ENCODE measurements around the gene GALNT10. TPM values are rescaled to one million over a fixed set of nuclear protein-coding genes. Genes with fewer than 3 reads are reported as not detected.

Gene GALNT10
- total RNA-seq, 1 donor = 17.7 TPM

DNA sequence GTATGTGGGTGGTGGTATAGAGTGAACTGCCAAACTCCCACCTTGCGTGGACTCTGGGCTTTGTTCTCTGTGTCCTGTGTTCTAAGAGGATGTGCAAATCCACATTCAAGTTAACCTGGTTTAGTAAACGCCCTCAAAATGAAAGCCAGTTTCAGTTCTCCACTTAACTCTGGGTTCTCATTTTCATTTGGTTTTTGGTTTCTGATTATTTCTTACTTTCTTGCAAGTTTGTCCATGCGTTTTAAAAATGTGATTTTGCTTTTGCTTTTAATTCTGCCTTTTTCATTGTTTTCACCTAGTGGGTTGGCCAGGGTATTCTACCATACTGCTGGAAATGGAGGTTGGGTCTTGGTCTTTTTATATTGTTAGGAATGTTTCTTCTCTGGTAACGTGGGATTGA lies 38.2 kb downstream of the GALNT10 start:
- H3K4me1 ChIP-seq (ENCODE audit: insufficient read depth, low read length) = peaks cover 16% of the 10 kb centered on the region
- no peak overlapping the region for H3K4me3 ChIP-seq (ENCODE audit: low read length)
- peaks cover 6% of the 10 kb centered on the region for H3K9me3 ChIP-seq (ENCODE audit: low read depth, low read length)
- no peaks in the 10 kb centered on the region for H3K27me3 ChIP-seq (ENCODE audit: insufficient read depth, low read length)

DNA sequence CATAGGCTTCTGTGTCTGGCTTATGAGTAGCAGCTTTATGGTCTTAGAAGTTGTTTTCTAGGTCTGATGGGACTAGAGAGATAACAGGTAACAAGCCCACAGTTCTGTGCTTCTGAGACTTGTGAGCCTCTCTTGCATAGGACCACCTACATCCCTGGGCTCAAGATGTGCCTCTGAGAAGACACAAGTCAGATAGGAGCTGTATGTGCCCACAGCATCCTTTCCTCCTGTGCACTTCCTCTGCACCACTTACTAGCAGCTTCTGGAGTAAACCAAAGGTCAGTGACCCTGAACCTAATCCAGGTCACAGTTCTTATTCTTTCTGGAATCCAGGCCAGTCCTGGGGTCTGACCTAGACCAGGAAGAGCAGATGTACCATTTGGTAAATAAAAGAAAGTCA lies 40.0 kb downstream of the GALNT10 start:
- H3K9me3 ChIP-seq (ENCODE audit: low read depth, low read length) = peaks cover 6% of the 10 kb centered on the region
- no peaks in the 10 kb centered on the region for H3K27me3 ChIP-seq (ENCODE audit: insufficient read depth, low read length)
- H3K4me1 ChIP-seq (ENCODE audit: insufficient read depth, low read length) = peaks cover 13% of the 10 kb centered on the region
- no peak overlapping the region for H3K4me3 ChIP-seq (ENCODE audit: low read length)

DNA sequence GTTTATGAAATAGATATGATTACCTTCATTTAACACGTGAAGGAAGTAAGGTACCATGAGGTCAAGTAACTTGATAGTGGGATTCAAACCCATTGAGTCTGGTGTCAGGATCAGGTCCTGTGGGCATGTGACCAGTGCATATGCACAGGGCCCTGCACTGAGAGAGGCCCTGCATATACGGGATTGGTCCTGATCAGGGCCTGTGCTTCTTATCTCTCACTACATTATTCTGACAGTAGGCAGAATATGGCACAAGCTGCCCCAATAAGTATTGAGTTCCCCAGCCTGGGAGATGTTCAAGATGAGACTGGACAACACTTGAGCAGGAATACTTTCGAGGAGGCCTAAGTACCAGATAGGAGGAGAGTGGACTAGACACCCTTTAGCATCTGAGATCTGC lies 44.0 kb downstream of the GALNT10 start:
- H3K27me3 ChIP-seq (ENCODE audit: insufficient read depth, low read length) = no peaks in the 10 kb centered on the region
- no peak overlapping the region for H3K4me3 ChIP-seq (ENCODE audit: low read length)

DNA sequence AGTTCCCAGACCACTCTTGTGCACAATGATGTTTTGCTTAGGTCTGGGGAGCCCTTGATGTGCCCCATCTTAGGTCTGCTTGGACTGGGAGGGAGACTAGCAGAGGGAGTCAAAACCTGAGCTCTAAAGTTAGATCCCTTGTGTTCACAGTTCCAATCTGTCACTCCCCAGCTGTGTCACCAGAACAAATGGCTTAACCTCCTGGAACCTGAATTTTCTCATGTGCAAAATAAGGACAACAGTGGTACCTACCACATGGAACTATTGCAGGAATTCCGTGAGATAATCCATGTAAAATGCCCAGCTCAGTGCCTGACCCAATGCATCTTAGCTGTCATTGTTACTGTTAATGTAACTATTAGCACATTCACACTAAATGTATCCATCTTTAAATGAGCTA lies 45.5 kb downstream of the GALNT10 start:
- no peaks in the 10 kb centered on the region for H3K9me3 ChIP-seq (ENCODE audit: low read depth, low read length)
- no peak overlapping the region for H3K4me3 ChIP-seq (ENCODE audit: low read length)
- peaks cover 17% of the 10 kb centered on the region for H3K4me1 ChIP-seq (ENCODE audit: insufficient read depth, low read length)
- no peaks in the 10 kb centered on the region for H3K27me3 ChIP-seq (ENCODE audit: insufficient read depth, low read length)

More for the DNA sequence above, 44.0 kb downstream of the GALNT10 start:
- peaks cover 17% of the 10 kb centered on the region for H3K4me1 ChIP-seq (ENCODE audit: insufficient read depth, low read length)
- H3K9me3 ChIP-seq (ENCODE audit: low read depth, low read length) = no peaks in the 10 kb centered on the region

GRCh38 chr5:154236536-154237375 lies 46.2 kb downstream of the GALNT10 start:
- Histone ChIP-seq H3K9me3 (ENCODE audit: low read depth, low read length) (no peaks in the 10 kb centered on the region), H3K4me3 (ENCODE audit: low read length) (no peak overlapping the region), H3K4me1 (ENCODE audit: insufficient read depth, low read length) (peaks cover 17% of the 10 kb centered on the region), H3K27me3 (ENCODE audit: insufficient read depth, low read length) (no peaks in the 10 kb centered on the region)

DNA sequence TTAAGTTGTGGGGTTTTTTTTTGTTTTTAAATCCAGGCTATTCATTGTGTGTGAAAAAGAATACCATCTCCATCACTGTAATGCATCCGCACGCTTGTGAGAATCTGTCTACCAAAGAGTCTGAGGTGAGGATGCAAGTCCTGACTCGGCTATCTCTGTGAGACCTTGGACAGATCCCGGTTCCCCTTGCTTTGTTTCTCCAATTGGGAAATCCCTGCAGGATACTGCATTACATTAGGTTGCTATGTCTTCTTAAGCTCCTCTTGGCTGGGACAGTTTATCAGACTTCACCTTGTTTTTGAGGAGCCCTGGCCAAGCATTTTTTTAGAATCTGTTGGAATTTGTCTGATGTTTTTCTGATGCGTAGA lies 46.8 kb downstream of the GALNT10 start:
- H3K4me1 ChIP-seq (ENCODE audit: insufficient read depth, low read length) = peaks cover 17% of the 10 kb centered on the region
- no peak overlapping the region for H3K4me3 ChIP-seq (ENCODE audit: low read length)
- no peaks in the 10 kb centered on the region for H3K9me3 ChIP-seq (ENCODE audit: low read depth, low read length)
- no peaks in the 10 kb centered on the region for H3K27me3 ChIP-seq (ENCODE audit: insufficient read depth, low read length)

DNA sequence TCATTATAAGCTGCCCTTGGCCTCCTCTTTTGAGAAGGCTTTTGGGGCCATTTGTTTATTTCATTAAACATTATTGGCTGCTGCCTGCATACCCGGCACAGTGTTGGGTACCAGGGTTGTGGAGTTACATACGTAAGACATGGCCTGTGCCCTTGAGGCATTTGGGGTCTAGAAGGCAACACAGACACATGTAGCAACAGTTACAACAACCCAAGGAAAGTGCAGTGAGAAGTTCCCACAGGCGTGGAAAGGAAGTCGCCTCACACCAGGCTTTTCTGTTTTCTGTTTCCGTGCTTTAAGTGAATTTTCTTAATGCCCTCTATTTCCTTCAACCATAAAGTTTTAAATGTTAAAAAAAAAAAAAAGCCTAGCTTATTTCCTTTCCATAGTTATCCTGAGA lies 47.4 kb downstream of the GALNT10 start:
- Histone ChIP-seq H3K27me3 (ENCODE audit: insufficient read depth, low read length) (no peaks in the 10 kb centered on the region), H3K4me3 (ENCODE audit: low read length) (no peak overlapping the region), H3K9me3 (ENCODE audit: low read depth, low read length) (no peaks in the 10 kb centered on the region), H3K4me1 (ENCODE audit: insufficient read depth, low read length) (peaks cover 17% of the 10 kb centered on the region)

DNA sequence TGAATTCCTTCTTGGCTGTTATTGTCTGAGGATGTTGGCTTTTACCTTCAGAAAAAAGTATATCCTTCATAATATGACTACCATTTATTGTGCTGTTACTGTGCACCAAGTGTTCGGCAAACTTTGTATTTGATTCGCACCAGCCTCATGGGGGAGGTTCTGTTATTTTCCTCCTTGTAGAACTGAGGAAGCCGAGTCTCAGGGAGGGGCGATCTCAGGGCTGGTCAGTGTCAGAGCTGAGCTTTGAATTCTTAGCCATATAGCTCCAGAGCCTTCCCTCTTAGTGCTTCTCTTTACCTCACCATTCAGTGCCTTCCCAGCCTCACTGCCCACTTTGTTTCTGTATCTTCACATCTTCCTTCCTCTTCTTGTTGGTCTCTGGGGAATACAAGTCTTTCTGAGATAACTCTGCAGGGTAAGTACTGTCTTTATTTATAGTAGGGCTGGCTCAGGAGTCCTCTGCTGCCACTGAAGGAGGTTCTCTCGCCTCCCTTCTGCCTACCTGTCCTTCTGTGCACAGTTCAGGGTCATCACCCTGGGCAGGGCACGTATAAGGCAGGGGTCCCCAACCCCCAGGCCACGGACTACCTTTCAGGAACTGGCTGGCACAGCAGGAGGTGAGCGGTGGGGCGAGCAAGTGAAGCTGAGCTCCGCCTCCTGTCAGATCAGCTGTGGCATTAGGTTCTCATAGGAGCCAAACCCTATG lies 48.4 kb downstream of the GALNT10 start:
- no peaks in the 10 kb centered on the region for H3K27me3 ChIP-seq (ENCODE audit: insufficient read depth, low read length)
- H3K4me1 ChIP-seq (ENCODE audit: insufficient read depth, low read length) = peaks cover 17% of the 10 kb centered on the region
- H3K4me3 ChIP-seq (ENCODE audit: low read length) = no peak overlapping the region
- no peaks in the 10 kb centered on the region for H3K9me3 ChIP-seq (ENCODE audit: low read depth, low read length)

- Histone ChIP-seq H3K4me1 (ENCODE audit: insufficient read depth, low read length) (peaks cover 17% of the 10 kb centered on the region), H3K4me3 (ENCODE audit: low read length) (no peak overlapping the region), H3K9me3 (ENCODE audit: low read depth, low read length) (no peaks in the 10 kb centered on the region), H3K27me3 (ENCODE audit: insufficient read depth, low read length) (no peaks in the 10 kb centered on the region)
These were observed 50.1 kb downstream of the GALNT10 start for GRCh38 chr5:154240595-154240994.

DNA sequence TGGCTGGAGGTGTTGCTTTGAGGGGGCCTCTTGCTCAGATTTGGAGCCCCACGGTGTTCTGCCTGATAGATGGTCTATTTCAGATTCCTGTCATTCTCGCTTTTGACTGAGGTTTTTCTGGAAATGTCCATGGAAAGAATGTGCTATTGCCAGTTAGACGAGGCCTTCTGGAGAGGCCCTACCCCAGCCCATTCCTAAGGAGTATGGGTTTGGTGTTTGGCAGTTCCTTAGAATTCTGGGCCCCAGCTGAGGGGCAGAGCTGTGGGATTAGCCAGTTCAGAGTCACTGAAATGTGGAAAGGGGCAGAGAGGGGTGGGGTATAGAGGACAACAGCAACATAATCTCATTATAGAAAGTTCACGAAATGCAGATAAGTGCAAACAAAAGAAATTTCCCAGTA lies 50.5 kb downstream of the GALNT10 start:
- H3K4me3 ChIP-seq (ENCODE audit: low read length) = no peak overlapping the region
- H3K27me3 ChIP-seq (ENCODE audit: insufficient read depth, low read length) = no peaks in the 10 kb centered on the region
- H3K4me1 ChIP-seq (ENCODE audit: insufficient read depth, low read length) = peaks cover 17% of the 10 kb centered on the region
- H3K9me3 ChIP-seq (ENCODE audit: low read depth, low read length) = no peaks in the 10 kb centered on the region

DNA sequence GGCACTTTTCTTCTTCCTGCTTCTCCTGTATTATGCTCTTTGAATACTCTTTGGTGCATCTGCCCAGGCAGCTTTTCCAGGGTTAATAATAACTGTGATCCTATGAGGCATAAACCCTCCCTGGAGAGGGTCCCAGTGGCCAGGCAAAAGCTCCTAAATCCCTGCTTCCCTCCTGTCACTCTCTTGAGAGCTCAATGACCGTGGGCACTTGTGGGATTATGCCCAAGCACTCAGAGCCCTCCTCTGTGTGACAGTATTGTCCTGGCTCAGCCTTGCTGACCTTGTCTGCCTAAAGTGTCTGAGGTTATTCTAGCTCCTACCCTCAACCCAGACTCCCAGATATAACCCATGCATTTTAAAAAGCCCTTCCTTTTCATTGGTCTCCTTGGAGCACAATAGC lies 51.9 kb downstream of the GALNT10 start:
- Histone ChIP-seq H3K4me3 (ENCODE audit: low read length) (no peak overlapping the region), H3K4me1 (ENCODE audit: insufficient read depth, low read length) (peaks cover 16% of the 10 kb centered on the region), H3K27me3 (ENCODE audit: insufficient read depth, low read length) (no peaks in the 10 kb centered on the region), H3K9me3 (ENCODE audit: low read depth, low read length) (no peaks in the 10 kb centered on the region)

DNA sequence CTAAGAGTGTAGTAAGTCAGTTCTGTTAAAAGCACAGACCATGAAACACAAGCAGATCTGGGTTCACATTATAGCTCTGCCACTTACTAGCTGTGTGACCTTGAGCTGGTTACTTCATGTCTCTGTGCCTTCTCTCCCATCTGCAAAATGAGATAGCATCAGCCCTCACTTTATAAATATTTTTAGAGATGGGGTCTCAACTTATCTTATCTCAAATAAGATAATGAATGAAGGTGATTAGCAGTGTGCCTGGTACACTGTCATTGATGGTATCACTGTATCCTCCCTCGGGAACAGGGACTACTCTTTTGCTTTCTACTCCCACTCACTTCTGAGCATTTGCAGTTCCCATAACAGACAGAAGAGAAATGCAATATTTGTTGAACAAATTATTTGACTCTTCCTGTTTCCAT lies 52.4 kb downstream of the GALNT10 start:
- Histone ChIP-seq H3K27me3 (ENCODE audit: insufficient read depth, low read length) (no peaks in the 10 kb centered on the region), H3K4me1 (ENCODE audit: insufficient read depth, low read length) (peaks cover 11% of the 10 kb centered on the region), H3K4me3 (ENCODE audit: low read length) (no peak overlapping the region), H3K9me3 (ENCODE audit: low read depth, low read length) (no peaks in the 10 kb centered on the region)

DNA sequence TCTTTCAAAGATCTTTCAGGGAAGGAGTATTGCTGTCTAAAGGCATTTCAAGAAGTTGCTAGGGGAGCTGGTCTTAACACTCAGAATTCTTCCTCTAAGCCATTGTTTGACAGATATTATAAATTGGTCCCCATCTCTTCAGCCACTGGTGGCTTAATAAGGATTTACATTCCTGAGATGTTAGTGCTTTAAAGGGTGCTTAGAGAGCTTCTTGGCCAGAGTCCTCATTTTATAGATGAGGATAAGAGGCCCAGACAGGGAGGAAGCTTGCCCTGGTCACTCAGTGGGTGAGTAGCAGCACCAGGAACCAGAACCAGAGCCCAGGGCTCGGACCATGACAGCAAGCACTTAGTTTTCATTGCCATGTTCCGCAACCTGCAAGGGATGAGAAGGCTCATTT lies 53.2 kb downstream of the GALNT10 start:
- Histone ChIP-seq H3K4me3 (ENCODE audit: low read length) (no peak overlapping the region), H3K27me3 (ENCODE audit: insufficient read depth, low read length) (no peaks in the 10 kb centered on the region)

DNA sequence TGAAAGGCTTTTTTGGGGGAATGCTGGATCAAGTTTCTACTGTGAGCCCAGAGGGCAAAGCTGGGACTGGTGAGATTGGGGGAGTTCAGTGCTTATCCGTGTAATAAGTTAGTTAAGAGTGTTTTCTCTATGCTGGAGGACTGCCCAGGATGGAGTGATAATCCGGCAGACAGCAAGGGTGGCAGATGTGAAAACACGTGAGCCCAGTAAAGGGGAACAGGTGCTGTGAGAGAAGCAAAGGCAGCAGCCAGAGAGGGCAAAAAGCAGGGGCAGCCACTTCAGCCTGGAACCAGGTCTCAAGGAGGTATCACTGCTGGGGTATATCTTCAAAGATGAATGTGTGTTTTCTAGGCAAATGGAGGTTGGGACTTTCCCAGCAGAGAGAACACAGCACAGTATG lies 53.9 kb downstream of the GALNT10 start:
- Histone ChIP-seq H3K4me3 (ENCODE audit: low read length) (no peak overlapping the region), H3K4me1 (ENCODE audit: insufficient read depth, low read length) (no peaks in the 10 kb centered on the region), H3K9me3 (ENCODE audit: low read depth, low read length) (no peaks in the 10 kb centered on the region), H3K27me3 (ENCODE audit: insufficient read depth, low read length) (no peaks in the 10 kb centered on the region)

More for the DNA sequence above, 53.2 kb downstream of the GALNT10 start:
- Histone ChIP-seq H3K4me1 (ENCODE audit: insufficient read depth, low read length) (peaks cover 3% of the 10 kb centered on the region), H3K9me3 (ENCODE audit: low read depth, low read length) (no peaks in the 10 kb centered on the region)

- H3K4me3 ChIP-seq (ENCODE audit: low read length) = no peak overlapping the region
- no peaks in the 10 kb centered on the region for H3K9me3 ChIP-seq (ENCODE audit: low read depth, low read length)
- H3K27me3 ChIP-seq (ENCODE audit: insufficient read depth, low read length) = no peaks in the 10 kb centered on the region
- no peaks in the 10 kb centered on the region for H3K4me1 ChIP-seq (ENCODE audit: insufficient read depth, low read length)
These were observed 58.2 kb downstream of the GALNT10 start for GRCh38 chr5:154248691-154249090.

DNA sequence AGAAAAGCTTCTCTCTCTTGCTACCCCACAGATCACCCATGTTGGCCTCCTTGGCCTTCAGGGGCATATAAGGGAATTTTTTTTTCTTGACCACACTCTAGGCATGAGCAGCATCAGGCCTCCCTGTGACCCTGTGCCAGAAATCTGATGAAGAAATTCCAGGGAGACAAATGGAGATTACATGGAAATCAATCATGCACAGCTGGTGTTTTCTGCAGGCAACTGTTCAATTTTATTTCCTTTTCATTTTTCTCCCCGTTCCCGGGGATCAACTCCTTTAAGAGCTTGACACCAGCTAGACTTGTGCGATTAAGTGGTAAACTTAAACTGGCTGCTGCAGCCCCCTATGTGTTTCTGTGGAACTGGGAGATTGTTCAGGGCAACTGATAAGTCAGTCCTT lies 59.3 kb downstream of the GALNT10 start:
- no peaks in the 10 kb centered on the region for H3K4me1 ChIP-seq (ENCODE audit: insufficient read depth, low read length)
- H3K4me3 ChIP-seq (ENCODE audit: low read length) = no peak overlapping the region
- H3K9me3 ChIP-seq (ENCODE audit: low read depth, low read length) = no peaks in the 10 kb centered on the region
- H3K27me3 ChIP-seq (ENCODE audit: insufficient read depth, low read length) = no peaks in the 10 kb centered on the region

All from mononuclear cell (primary cell).